Cardiac fibroblast (primary cell): ENCODE results near the gene CCNB3.

Experiments
- DNase-seq, 2 donors: peaks; one replicate each; pipeline versions ENCODE4 v3.0.0 to v3.0.0-alpha.2; 2010; ENCODE audit warnings: low read depth in 2 of 2
- H3K4me3 ChIP-seq, 2 donors: replicated peaks in 1 of 2; 1 replicate in 1 of 2; 2 replicates in 1 of 2; pipeline ENCODE4 v1.5.1; 2011; ENCODE audit warnings: low read depth in 2 of 2, low read length in 2 of 2, mild to moderate bottlenecking in 2 of 2, moderate library complexity in 1 of 2
- TF ChIP-seq, protein P1 (sequence below): IDR thresholded peaks from one replicate; pipeline ENCODE4 v1.5.1; 2011; ENCODE audit warnings: low read depth, mild to moderate bottlenecking, low read length, inconsistent platforms

The CCNB3 gene

DNA sequence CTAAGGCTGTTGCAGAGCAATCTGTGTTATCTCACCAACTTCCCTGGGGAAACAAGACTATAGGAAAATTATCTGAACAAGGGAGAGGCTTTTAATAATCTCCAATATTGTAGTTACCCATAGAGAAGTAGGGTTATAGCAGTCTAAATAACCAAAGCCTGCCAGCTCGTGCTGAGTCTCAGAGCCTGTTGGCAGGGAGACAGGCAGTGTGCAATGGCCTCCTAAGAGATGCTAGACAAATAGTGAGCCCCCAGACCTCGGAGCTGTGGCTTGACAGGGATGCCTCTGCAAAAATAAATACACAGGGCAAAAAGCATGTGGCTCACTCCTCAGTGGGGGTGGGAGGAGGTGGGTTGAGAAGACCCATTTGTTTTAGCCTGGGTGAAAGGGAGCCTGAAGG is 189.3 kb downstream of the CCNB3 start:
- no peak overlapping the region for H3K4me3 ChIP-seq
- TF ChIP-seq, protein P1, sequence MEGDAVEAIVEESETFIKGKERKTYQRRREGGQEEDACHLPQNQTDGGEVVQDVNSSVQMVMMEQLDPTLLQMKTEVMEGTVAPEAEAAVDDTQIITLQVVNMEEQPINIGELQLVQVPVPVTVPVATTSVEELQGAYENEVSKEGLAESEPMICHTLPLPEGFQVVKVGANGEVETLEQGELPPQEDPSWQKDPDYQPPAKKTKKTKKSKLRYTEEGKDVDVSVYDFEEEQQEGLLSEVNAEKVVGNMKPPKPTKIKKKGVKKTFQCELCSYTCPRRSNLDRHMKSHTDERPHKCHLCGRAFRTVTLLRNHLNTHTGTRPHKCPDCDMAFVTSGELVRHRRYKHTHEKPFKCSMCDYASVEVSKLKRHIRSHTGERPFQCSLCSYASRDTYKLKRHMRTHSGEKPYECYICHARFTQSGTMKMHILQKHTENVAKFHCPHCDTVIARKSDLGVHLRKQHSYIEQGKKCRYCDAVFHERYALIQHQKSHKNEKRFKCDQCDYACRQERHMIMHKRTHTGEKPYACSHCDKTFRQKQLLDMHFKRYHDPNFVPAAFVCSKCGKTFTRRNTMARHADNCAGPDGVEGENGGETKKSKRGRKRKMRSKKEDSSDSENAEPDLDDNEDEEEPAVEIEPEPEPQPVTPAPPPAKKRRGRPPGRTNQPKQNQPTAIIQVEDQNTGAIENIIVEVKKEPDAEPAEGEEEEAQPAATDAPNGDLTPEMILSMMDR = no peak
- no peak for DNase-seq
